Gastrocnemius medialis (tissue), 4 donors: ENCODE results near the gene UNC13C. TPM values are rescaled to one million over a fixed set of nuclear protein-coding genes. Genes with fewer than 3 reads are reported as not detected.
A peak's percentile ranks its signal among the peaks of the same experiment; 100 is the strongest.

Source experiments
- ATAC-seq, 2 donors: fragments of 150-250 bp; one replicate each; pipeline ENCODE4 v1.9.1; 2016
- DNase-seq, 2 donors: peaks; one replicate each; pipeline ENCODE4 v3.0.0-alpha.2; 2019
- H3K27ac ChIP-seq, 4 donors: fragments of 200-600 bp; sonication (generic); 1 replicate in 1 of 4; 2 replicates in 3 of 4; pipeline ENCODE4 v1.5.1; 2016 to 2018; ENCODE audit warnings: mild to moderate bottlenecking in 2 of 4, moderate library complexity in 1 of 4
- H3K27me3 ChIP-seq, 3 donors: fragments of 200-600 bp; sonication (generic) in 2 of 3; 1 replicate in 1 of 3; 2 replicates in 2 of 3; pipeline versions ENCODE4 v1.5.1 to v1.6.0; 2016 to 2019; ENCODE audit warnings: mild to moderate bottlenecking in 1 of 3, moderate library complexity in 1 of 3
- H3K36me3 ChIP-seq, 2 donors: fragments of 200-600 bp; sonication (generic) in 1 of 2; one replicate each; pipeline ENCODE4 v1.5.1; 2017 to 2018
- H3K4me1 ChIP-seq, 2 donors: fragments of 200-600 bp; sonication (generic) in 1 of 2; one replicate each; pipeline ENCODE4 v1.5.1; 2016 to 2017; ENCODE audit warnings: mild to moderate bottlenecking in 2 of 2
- H3K4me3 ChIP-seq, 4 donors: fragments of 200-600 bp; sonication (generic) in 3 of 4; 1 replicate in 1 of 4; 2 replicates in 3 of 4; pipeline ENCODE4 v1.5.1; 2016 to 2019; ENCODE audit warnings: mild to moderate bottlenecking in 2 of 4
- H3K9me3 ChIP-seq, 3 donors: fragments of 200-600 bp; sonication (generic) in 2 of 3; 1 replicate in 1 of 3; 2 replicates in 2 of 3; pipeline ENCODE4 v1.5.1; 2016 to 2019
- CTCF ChIP-seq, 5 experiments: fragments of 450-650 bp in 3 of 5; fragments of 200-600 bp in 2 of 5; sonication (generic) in 2 of 5; IDR thresholded peaks in 4 of 5; conservative IDR thresholded peaks in 1 of 5; 1 replicate in 4 of 5; 2 replicates in 1 of 5; pipeline ENCODE4 v1.5.1; 2016 to 2019; ENCODE audit warnings: antibody characterized with exemption in 5 of 5, mild to moderate bottlenecking in 3 of 5, moderate library complexity in 3 of 5
- POLR2A ChIP-seq, 2 donors: fragments of 450-650 bp; IDR thresholded peaks; one replicate each; pipeline ENCODE4 v1.6.1; 2017; ENCODE audit warnings: antibody characterized with exemption in 2 of 2, mild to moderate bottlenecking in 2 of 2, moderate library complexity in 2 of 2
- in situ Hi-C, 4 donors: fragments of 200-750 bp; cut with MboI; loops; one replicate each; pipeline versions ENCODE4 v1.15.0 to v1.8.0; 2017; ENCODE audit warnings: low sequenced_read_pairs in 4 of 4
- intact Hi-C: fragments of 100-400 bp; cut with DNase I; formaldehyde crosslinking; loops from one replicate; pipeline ENCODE4 v1.15.1; 2023; ENCODE audit warnings: low total_unique reads
- total RNA-seq, 4 donors: library from RNA; depleted of rRNA; stranded (reverse); fragments of >200 nt; gene quantifications; one replicate each; pipeline versions ENCODE4 v1.1.0 to v1.2.3, GENCODE V29; 2016

Gene UNC13C
- total RNA-seq, 4 donors from 2014 or later = 2.5 to 6.6 (median 3.6) TPM

GRCh38 chr15:54033869-54034458 lies 55.7 kb downstream of the UNC13C start:
- intact Hi-C loops (no loop called here), in situ Hi-C loops (no loop called here)
- peak overlapping the region in 3 of 4 donors; percentile 1 to 70 (median 41) for H3K27ac ChIP-seq
- DNase-seq = peak in 1 of 2 donors; percentile 43
- H3K36me3 ChIP-seq = no peaks in the 10 kb centered on the region
- peaks cover 0 to 13% of the 10 kb centered on the region in 2 donors for H3K4me1 ChIP-seq
- no peaks in the 10 kb centered on the region for H3K9me3 ChIP-seq
- TF ChIP-seq CTCF (IDR thresholded peaks at IDR 0.05 in 4 of 5, conservative IDR thresholded peaks at IDR 0.05 in 1 of 5) (no peak), POLR2A (IDR thresholded peaks at IDR 0.05) (no peak)
- peak overlapping the region in 1 of 4 donors; percentile 10 for H3K4me3 ChIP-seq
- H3K27me3 ChIP-seq = no peaks in the 10 kb centered on the region
- ATAC-seq = peak; percentile 19 to 90

- peak in 1 of 2 donors; percentile 47 for ATAC-seq
- TF ChIP-seq CTCF (IDR thresholded peaks at IDR 0.05 in 4 of 5, conservative IDR thresholded peaks at IDR 0.05 in 1 of 5) (no peak), POLR2A (IDR thresholded peaks at IDR 0.05) (no peak)
- intact Hi-C loops = no loop called here
- H3K36me3 ChIP-seq = no peaks in the 10 kb centered on the region
- H3K4me3 ChIP-seq = no peak overlapping the region
- in situ Hi-C loops = no loop called here
- H3K27me3 ChIP-seq = no peaks in the 10 kb centered on the region
- peak in 1 of 2 donors; percentile 26 for DNase-seq
- peak overlapping the region in 1 of 4 donors; percentile 70 for H3K27ac ChIP-seq
- H3K4me1 ChIP-seq = peaks cover 0 to 13% of the 10 kb centered on the region in 2 donors
- H3K9me3 ChIP-seq = no peaks in the 10 kb centered on the region
Measured at GRCh38 chr15:54035616-54036015, 57.4 kb downstream of the UNC13C start.

- no peak for TF ChIP-seq CTCF (IDR thresholded peaks at IDR 0.05 in 4 of 5, conservative IDR thresholded peaks at IDR 0.05 in 1 of 5)
- TF ChIP-seq POLR2A (IDR thresholded peaks at IDR 0.05) = no peak
- Histone ChIP-seq H3K9me3 (no peaks in the 10 kb centered on the region), H3K4me3 (no peak overlapping the region), H3K4me1 (no peaks in the 10 kb centered on the region), H3K27ac (no peak overlapping the region), H3K36me3 (no peaks in the 10 kb centered on the region), H3K27me3 (no peaks in the 10 kb centered on the region)
- no peak for DNase-seq
- in situ Hi-C loops = no loop called here
- intact Hi-C loops = no loop called here
- ATAC-seq = no peak
Measured at GRCh38 chr15:54045397-54045796, 67.2 kb downstream of the UNC13C start.

- in situ Hi-C loops (no loop called here), intact Hi-C loops (no loop called here)
- no peak for TF ChIP-seq POLR2A (IDR thresholded peaks at IDR 0.05)
- TF ChIP-seq CTCF (IDR thresholded peaks at IDR 0.05 in 4 of 5, conservative IDR thresholded peaks at IDR 0.05 in 1 of 5) = no peak
- H3K9me3 ChIP-seq = no peaks in the 10 kb centered on the region
- H3K4me3 ChIP-seq = no peak overlapping the region
- H3K27ac ChIP-seq = no peak overlapping the region
- no peaks in the 10 kb centered on the region for H3K27me3 ChIP-seq
- no peaks in the 10 kb centered on the region for H3K4me1 ChIP-seq
- no peaks in the 10 kb centered on the region for H3K36me3 ChIP-seq
- ATAC-seq (no peak), DNase-seq (no peak)
Measured at GRCh38 chr15:54046093-54046492, 67.9 kb downstream of the UNC13C start.

- no peak overlapping the region for H3K4me3 ChIP-seq
- no peaks in the 10 kb centered on the region for H3K27me3 ChIP-seq
- ATAC-seq (no peak), DNase-seq (no peak)
- in situ Hi-C loops (no loop called here), intact Hi-C loops (no loop called here)
- no peaks in the 10 kb centered on the region for H3K36me3 ChIP-seq
- no peaks in the 10 kb centered on the region for H3K9me3 ChIP-seq
- H3K4me1 ChIP-seq = no peaks in the 10 kb centered on the region
- no peak overlapping the region for H3K27ac ChIP-seq
- TF ChIP-seq CTCF (IDR thresholded peaks at IDR 0.05 in 4 of 5, conservative IDR thresholded peaks at IDR 0.05 in 1 of 5) (no peak), POLR2A (IDR thresholded peaks at IDR 0.05) (no peak)
Measured at GRCh38 chr15:54064365-54064764, 86.1 kb downstream of the UNC13C start.
